Testis (tissue), 3 donors: ENCODE results near the gene CLEC4D. TPM values are rescaled to one million over a fixed set of nuclear protein-coding genes. Genes with fewer than 3 reads are reported as not detected.

Experiments
- DNase-seq: peaks from one replicate; pipeline ENCODE4 v3.0.0-alpha.2; 2019
- H3K27ac ChIP-seq, 2 donors: fragments of 200-600 bp; sonication (generic); one replicate each; pipeline ENCODE4 v1.5.1; 2019
- H3K27me3 ChIP-seq: fragments of 200-600 bp; sonication (generic); one replicate; pipeline ENCODE4 v1.5.1; 2019
- H3K36me3 ChIP-seq: fragments of 200-600 bp; sonication (generic); one replicate; pipeline ENCODE4 v1.5.1; 2017; ENCODE audit warnings: low read depth; ENCODE audit errors: missing control alignments
- H3K4me1 ChIP-seq: fragments of 200-600 bp; sonication (generic); one replicate; pipeline ENCODE4 v1.5.1; 2019
- H3K4me3 ChIP-seq, 2 donors: fragments of 200-600 bp; sonication (generic); one replicate each; pipeline ENCODE4 v1.5.1; 2017 to 2019
- H3K9me3 ChIP-seq: fragments of 200-600 bp; sonication (generic); one replicate; pipeline ENCODE4 v1.5.1; 2017
- CTCF ChIP-seq, 3 experiments: fragments of 450-650 bp in 2 of 3; fragments of 200-600 bp in 1 of 3; sonication (generic) in 1 of 3; IDR thresholded peaks; one replicate each; pipeline ENCODE4 v1.5.1; 2016 to 2019; ENCODE audit warnings: antibody characterized with exemption in 3 of 3, mild to moderate bottlenecking in 2 of 3, moderate library complexity in 1 of 3
- POLR2A ChIP-seq: fragments of 450-650 bp; IDR thresholded peaks from one replicate; pipeline ENCODE4 v1.6.1; 2017; ENCODE audit warnings: antibody characterized with exemption, mild to moderate bottlenecking, moderate library complexity
- WGBS, 2 donors: methylation state at CpG; one replicate each; pipeline ENCODE4 v1.1.5; 2018; 5-methylcytosine and 5-hydroxymethylcytosine counted together
- intact Hi-C: fragments of 100-400 bp; cut with DNase I; formaldehyde crosslinking; loops from one replicate; pipeline ENCODE4 v1.15.1; 2023; ENCODE audit warnings: low total_unique reads
- polyA plus RNA-seq: library from polyadenylated mRNA; stranded (reverse); fragments of 350-450 nt; fragmentation: Illumina TruSeq; extraction: RNeasy Lipid Tissue Mini Kit (QIAGEN cat#74804); gene quantifications from one replicate; pipeline ENCODE4 v1.2.3, GENCODE V29; 2014; ENCODE audit warnings: low read depth, low replicate concordance; ENCODE audit not compliant: insufficient read depth
- total RNA-seq, 2 donors: library from RNA; depleted of rRNA; stranded (reverse); fragments of >200 nt; gene quantifications; one replicate each; pipeline ENCODE4 v1.2.3, GENCODE V29; 2016

Gene CLEC4D
- total and polyA plus RNA-seq, 3 donors from 2014 or later, result 0.31 TPM; not detected in 1

- H3K4me1 ChIP-seq, result no peaks in the 10 kb centered on the region
- 65 to 69% methylated on average over 6 of the region's 6 CpGs for WGBS, 2 donors
- DNase-seq, result no peak
- TF ChIP-seq CTCF (IDR thresholded peaks at IDR 0.05), result no peak
- TF ChIP-seq POLR2A, result no peak
- H3K9me3 ChIP-seq, result no peaks in the 10 kb centered on the region
- no peak overlapping the region for H3K4me3 ChIP-seq
- no peak overlapping the region for H3K27ac ChIP-seq
- H3K27me3 ChIP-seq, result no peaks in the 10 kb centered on the region
- H3K36me3 ChIP-seq, result no peaks in the 10 kb centered on the region
- intact Hi-C loops, result no loop called here
Measured at GRCh38 chr12:8553088-8553627, 39.9 kb downstream of the CLEC4D start.

GRCh38 chr12:8554451-8555195 is 41.3 kb downstream of the CLEC4D start:
- Histone ChIP-seq H3K36me3 (no peaks in the 10 kb centered on the region), H3K27me3 (no peaks in the 10 kb centered on the region), H3K4me1 (no peaks in the 10 kb centered on the region), H3K27ac (no peak overlapping the region), H3K9me3 (no peaks in the 10 kb centered on the region), H3K4me3 (no peak overlapping the region)
- TF ChIP-seq POLR2A (no peak), CTCF (IDR thresholded peaks at IDR 0.05) (no peak)
- intact Hi-C loops, result no loop called here
- no peak for DNase-seq
- WGBS, 2 donors, result 90 to 91% methylated on average over 5 of the region's 5 CpGs

GRCh38 chr12:8556531-8557097 is 43.3 kb downstream of the CLEC4D start:
- 69 to 86% methylated on average over 2 of the region's 2 CpGs for WGBS, 2 donors
- no peak for TF ChIP-seq POLR2A
- no peak for TF ChIP-seq CTCF (IDR thresholded peaks at IDR 0.05)

GRCh38 chr12:8559676-8560075 is 46.4 kb downstream of the CLEC4D start:
- Histone ChIP-seq H3K4me1 (no peaks in the 10 kb centered on the region), H3K36me3 (no peaks in the 10 kb centered on the region), H3K9me3 (no peaks in the 10 kb centered on the region), H3K27me3 (no peaks in the 10 kb centered on the region), H3K4me3 (no peak overlapping the region), H3K27ac (no peak overlapping the region)
- intact Hi-C loops, result no loop called here
- DNase-seq, result no peak
- no peak for TF ChIP-seq POLR2A
- no peak for TF ChIP-seq CTCF (IDR thresholded peaks at IDR 0.05)
- WGBS, 2 donors, result 87 to 89% methylated on average over 11 of the region's 11 CpGs

More at GRCh38 chr12:8556531-8557097, 43.3 kb downstream of the CLEC4D start:
- intact Hi-C loops, result no loop called here
- no peaks in the 10 kb centered on the region for H3K4me1 ChIP-seq
- no peak overlapping the region for H3K27ac ChIP-seq
- DNase-seq, result no peak
- no peaks in the 10 kb centered on the region for H3K36me3 ChIP-seq
- no peak overlapping the region for H3K4me3 ChIP-seq
- no peaks in the 10 kb centered on the region for H3K9me3 ChIP-seq
- no peaks in the 10 kb centered on the region for H3K27me3 ChIP-seq
